Neuronal stem cell (in vitro differentiated cells): ENCODE measurements around the gene SIAE.

Source experiments
- DNase-seq: peaks from one replicate; pipeline ENCODE4 v3.0.0-alpha.2; 2013; ENCODE audit warnings: low spot score
- H2AFZ ChIP-seq: one replicate; pipeline ENCODE4 v1.6.1; 2013; ENCODE audit warnings: mild to moderate bottlenecking, low read length, inconsistent platforms
- H2AK5ac ChIP-seq: 2 replicates; pipeline ENCODE4 v1.6.1; 2013; ENCODE audit warnings: low read depth, mild to moderate bottlenecking, inconsistent platforms, low read length, moderate library complexity, mixed read lengths
- H2BK120ac ChIP-seq: 2 replicates; pipeline ENCODE4 v1.6.1; 2013; ENCODE audit warnings: low read depth, mild to moderate bottlenecking, inconsistent platforms, low read length, moderate library complexity, mixed read lengths
- H2BK12ac ChIP-seq: one replicate; pipeline ENCODE4 v1.6.1; 2013; ENCODE audit warnings: low read length, inconsistent platforms
- H2BK15ac ChIP-seq: 2 replicates; pipeline ENCODE4 v1.6.1; 2013; ENCODE audit warnings: mild to moderate bottlenecking, low read length, inconsistent platforms, mixed read lengths
- H2BK5ac ChIP-seq: one replicate; pipeline ENCODE4 v1.6.1; 2013; ENCODE audit warnings: inconsistent platforms, mild to moderate bottlenecking, low read length, moderate library complexity
- H3K14ac ChIP-seq: one replicate; pipeline ENCODE4 v1.6.1; 2013; ENCODE audit warnings: low read length, inconsistent platforms
- H3K18ac ChIP-seq: 2 replicates; pipeline ENCODE4 v1.6.1; 2013; ENCODE audit warnings: low read length, inconsistent platforms
- H3K23ac ChIP-seq: 2 replicates; pipeline ENCODE4 v1.6.1; 2013; ENCODE audit warnings: low read depth, mild to moderate bottlenecking, mixed read lengths, low read length, inconsistent platforms; ENCODE audit not compliant: poor library complexity
- H3K27ac ChIP-seq: replicated peaks from 3 replicates; pipeline ENCODE4 v1.5.1; 2013; ENCODE audit warnings: low read length, inconsistent platforms
- H3K27me3 ChIP-seq, 3 experiments: 2 replicates each; pipeline ENCODE4 v1.6.1; 2013; ENCODE audit warnings: low read length in 3 of 3, mild to moderate bottlenecking in 2 of 3, inconsistent platforms in 1 of 3, low read depth in 1 of 3, mixed read lengths in 1 of 3, moderate library complexity in 1 of 3; ENCODE audit not compliant: control insufficient read depth in 3 of 3, insufficient read depth in 3 of 3
- H3K36me3 ChIP-seq, 2 donors: replicated peaks in 1 of 2; 2 replicates each; pipeline ENCODE4 v1.6.1; 2013; ENCODE audit warnings: low read length in 2 of 2; ENCODE audit not compliant: control insufficient read depth in 2 of 2, insufficient read depth in 2 of 2
- H3K4ac ChIP-seq: 2 replicates; pipeline ENCODE4 v1.6.1; 2013; ENCODE audit warnings: inconsistent platforms, mild to moderate bottlenecking, low read length, moderate library complexity
- H3K4me1 ChIP-seq, 2 donors: 1 replicate in 1 of 2; 2 replicates in 1 of 2; pipeline ENCODE4 v1.6.1; 2013; ENCODE audit warnings: low read length in 2 of 2, low read depth in 1 of 2; ENCODE audit not compliant: control insufficient read depth in 2 of 2, insufficient read depth in 1 of 2
- H3K4me2 ChIP-seq: one replicate; pipeline ENCODE4 v1.6.1; 2013; ENCODE audit warnings: mild to moderate bottlenecking, low read length, inconsistent platforms; ENCODE audit not compliant: insufficient read depth, poor library complexity, severe bottlenecking
- H3K4me3 ChIP-seq, 2 donors: 2 replicates each; pipeline ENCODE4 v1.5.1; 2013; ENCODE audit warnings: low read length in 2 of 2, mild to moderate bottlenecking in 2 of 2, inconsistent platforms in 1 of 2, moderate library complexity in 1 of 2
- H3K79me1 ChIP-seq: one replicate; pipeline ENCODE4 v1.6.1; 2013; ENCODE audit warnings: low read depth, mild to moderate bottlenecking, inconsistent platforms, low read length, moderate library complexity
- H3K9ac ChIP-seq: one replicate; pipeline ENCODE4 v1.6.1; 2013; ENCODE audit warnings: mild to moderate bottlenecking, low read depth, low read length, inconsistent platforms; ENCODE audit not compliant: poor library complexity
- H3K9me3 ChIP-seq, 2 donors: replicated peaks in 1 of 2; 2 replicates each; pipeline versions ENCODE3 to v1.6.1; 2013; ENCODE audit warnings: low read length in 2 of 2, mild to moderate bottlenecking in 2 of 2, inconsistent platforms in 1 of 2, low read depth in 1 of 2, mixed read lengths in 1 of 2, moderate library complexity in 1 of 2; ENCODE audit not compliant: control insufficient read depth in 2 of 2, insufficient read depth in 1 of 2
- H4K8ac ChIP-seq: one replicate; pipeline ENCODE4 v1.6.1; 2013; ENCODE audit warnings: low read depth, mild to moderate bottlenecking, inconsistent platforms, low read length, moderate library complexity
- H4K91ac ChIP-seq: one replicate; pipeline ENCODE4 v1.6.1; 2013; ENCODE audit warnings: low read length, low read depth, mild to moderate bottlenecking, inconsistent platforms; ENCODE audit not compliant: poor library complexity
- WGBS, 2 donors: extraction: QIAGEN DNeasy Blood & Tissue Kit; methylation state at CpG; one replicate each; pipeline ENCODE4 v1.1.7; 2013; ENCODE audit warnings: missing lambda C conversion rate in 2 of 2, mixed read lengths in 1 of 2; ENCODE audit not compliant: insufficient read length in 2 of 2, insufficient replicate concordance in 1 of 2; ENCODE audit errors: extremely low coverage in 2 of 2; 5-methylcytosine and 5-hydroxymethylcytosine counted together

Gene SIAE

DNA sequence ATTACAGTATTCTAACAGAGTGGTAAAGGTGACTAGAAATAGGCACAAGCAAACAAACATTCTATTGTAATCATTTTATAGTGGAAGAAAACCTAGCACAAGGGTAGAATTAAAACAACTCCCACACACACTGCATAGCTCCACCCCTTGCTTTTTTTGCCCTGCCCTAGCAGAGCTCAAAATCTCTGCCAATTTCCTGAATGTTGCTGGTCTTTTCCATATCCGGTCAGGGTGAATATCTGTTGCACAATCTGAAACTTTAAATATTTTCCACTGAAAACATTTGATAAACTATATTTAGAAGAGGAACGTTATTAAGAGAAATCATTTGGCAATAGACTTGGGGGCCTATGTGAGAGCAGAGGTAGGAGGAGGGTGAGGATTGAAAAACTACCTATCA, 2.8 kb upstream of the SIAE start:
- no peak overlapping the region for H3K9ac ChIP-seq
- no peak overlapping the region for H3K18ac ChIP-seq
- H2BK15ac ChIP-seq = no peak overlapping the region
- peaks cover 0 to 2% of the 10 kb centered on the region in 2 donors for H3K4me1 ChIP-seq
- no peak overlapping the region for H3K23ac ChIP-seq
- no peak overlapping the region for H3K14ac ChIP-seq
- WGBS, 2 donors = no CpG with 5 or more reads among the region's 2 CpGs
- no peak overlapping the region for H3K4me3 ChIP-seq
- H3K4me2 ChIP-seq = no peak overlapping the region
- no peaks in the 10 kb centered on the region for H3K79me1 ChIP-seq
- peaks cover 0 to 2% of the 10 kb centered on the region in 2 donors for H3K9me3 ChIP-seq
- H2AK5ac ChIP-seq = no peak overlapping the region
- H4K91ac ChIP-seq = no peak overlapping the region
- peaks cover 0 to 3% of the 10 kb centered on the region in 2 donors for H3K36me3 ChIP-seq
- no peak overlapping the region for H3K4ac ChIP-seq
- no peak overlapping the region for H2AFZ ChIP-seq
- no peak for DNase-seq
- H2BK5ac ChIP-seq = no peak overlapping the region
- no peak overlapping the region for H2BK12ac ChIP-seq
- H3K27me3 ChIP-seq = peaks cover 0 to 14% (median 3%) of the 10 kb centered on the region in 3 experiments
- no peak overlapping the region for H3K27ac ChIP-seq
- no peak overlapping the region for H4K8ac ChIP-seq
- no peak overlapping the region for H2BK120ac ChIP-seq

DNA sequence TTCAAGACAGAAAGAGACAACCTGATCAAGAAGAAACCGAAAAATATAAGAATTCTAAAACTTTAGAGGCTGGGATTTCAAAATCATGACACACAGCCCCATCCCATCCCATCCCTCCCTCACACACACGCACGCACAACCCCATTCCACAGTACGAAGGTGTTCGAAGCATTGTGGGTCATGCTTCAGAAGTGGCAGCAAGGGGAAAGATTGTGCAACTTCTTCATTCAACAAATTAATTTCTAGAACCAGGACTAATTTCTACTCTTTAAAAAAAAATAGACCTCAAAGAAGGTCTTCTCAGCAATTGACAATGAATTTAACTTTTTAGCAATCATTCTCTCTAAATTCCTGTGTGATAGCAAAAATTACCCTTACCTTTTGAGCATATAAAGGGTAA, 1.0 kb upstream of the SIAE start:
- no peaks in the 10 kb centered on the region for H3K9me3 ChIP-seq
- H2BK15ac ChIP-seq = no peak overlapping the region
- no peak overlapping the region for H3K4ac ChIP-seq
- no peak overlapping the region for H4K8ac ChIP-seq
- peaks cover 0 to 2% of the 10 kb centered on the region in 2 donors for H3K4me1 ChIP-seq
- H3K18ac ChIP-seq = no peak overlapping the region
- no peak overlapping the region for H2AK5ac ChIP-seq
- no peak for DNase-seq
- H3K36me3 ChIP-seq = peaks cover 0 to 3% of the 10 kb centered on the region in 2 donors
- H3K9ac ChIP-seq = no peak overlapping the region
- no peaks in the 10 kb centered on the region for H3K79me1 ChIP-seq
- H2AFZ ChIP-seq = peak overlapping the region; percentile 98
- peak overlapping the region; percentile 55 for H3K4me2 ChIP-seq
- H2BK5ac ChIP-seq = no peak overlapping the region
- H4K91ac ChIP-seq = no peak overlapping the region
- H2BK120ac ChIP-seq = no peak overlapping the region
- no peak overlapping the region for H3K27ac ChIP-seq
- no peak overlapping the region for H3K14ac ChIP-seq
- H2BK12ac ChIP-seq = no peak overlapping the region
- peaks cover 0 to 20% (median 3%) of the 10 kb centered on the region in 3 experiments for H3K27me3 ChIP-seq
- peak overlapping the region; percentile 80 to 93 for H3K4me3 ChIP-seq
- WGBS, 2 donors = no CpG with 5 or more reads among the region's 5 CpGs
- no peak overlapping the region for H3K23ac ChIP-seq

GRCh38 chr11:124674168-124674517, 604 bp upstream of the SIAE start:
- H3K14ac ChIP-seq = no peak overlapping the region
- H3K18ac ChIP-seq = peak overlapping the region; percentile 74
- no peak overlapping the region for H2BK120ac ChIP-seq
- no peaks in the 10 kb centered on the region for H3K79me1 ChIP-seq
- peaks cover 0 to 20% (median 3%) of the 10 kb centered on the region in 3 experiments for H3K27me3 ChIP-seq
- H2BK15ac ChIP-seq = no peak overlapping the region
- H3K9me3 ChIP-seq = no peaks in the 10 kb centered on the region
- no peak overlapping the region for H3K23ac ChIP-seq
- H3K9ac ChIP-seq = no peak overlapping the region
- H3K36me3 ChIP-seq = peaks cover 0 to 3% of the 10 kb centered on the region in 2 donors
- H4K91ac ChIP-seq = no peak overlapping the region
- H2BK12ac ChIP-seq = no peak overlapping the region
- no peak for DNase-seq
- H3K4me1 ChIP-seq = peaks cover 0 to 2% of the 10 kb centered on the region in 2 donors
- peak overlapping the region; percentile 80 to 93 for H3K4me3 ChIP-seq
- H2AK5ac ChIP-seq = no peak overlapping the region
- no peak overlapping the region for H3K4ac ChIP-seq
- H2AFZ ChIP-seq = peak overlapping the region; percentile 98
- no peak overlapping the region for H4K8ac ChIP-seq
- no peak overlapping the region for H3K27ac ChIP-seq
- no peak overlapping the region for H2BK5ac ChIP-seq
- WGBS, 2 donors = no CpG with 5 or more reads among the region's 18 CpGs
- H3K4me2 ChIP-seq = peak overlapping the region; percentile 55

DNA sequence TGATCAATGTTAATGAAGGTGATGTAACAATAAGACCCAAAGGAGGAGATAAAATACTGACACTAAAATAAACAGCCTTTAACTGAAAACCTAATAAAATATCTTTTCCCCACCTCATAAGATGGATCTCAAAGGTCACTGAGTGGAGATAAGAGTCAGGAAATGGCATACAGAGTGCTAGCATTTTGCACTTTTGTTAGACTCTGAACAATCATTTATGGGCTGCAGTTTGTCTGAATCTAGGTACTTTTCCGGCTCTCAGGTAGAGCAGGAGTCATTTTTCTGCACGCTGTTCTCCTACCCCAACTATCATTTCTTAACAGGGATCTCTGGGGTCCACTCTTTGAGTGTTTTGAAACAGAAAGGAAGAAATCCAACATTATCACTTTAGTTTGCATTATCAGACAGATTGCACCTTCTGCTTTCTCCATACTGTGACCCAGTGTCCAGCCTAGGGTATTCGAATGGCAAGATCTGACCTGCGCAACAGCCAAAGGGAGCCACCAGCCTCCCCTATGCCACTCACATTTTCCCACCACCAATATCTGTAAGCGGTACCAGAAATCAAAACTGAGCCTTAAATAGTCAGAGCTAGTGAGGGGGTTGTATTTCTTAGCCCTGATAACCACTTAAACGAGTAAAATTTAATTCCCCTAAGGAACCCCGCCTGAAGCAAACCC, 863 bp downstream of the SIAE start:
- Histone ChIP-seq H3K4ac (no peak overlapping the region), H3K14ac (no peak overlapping the region), H4K91ac (no peak overlapping the region), H2BK12ac (no peak overlapping the region), H3K18ac (no peak overlapping the region), H3K36me3 (peaks cover 0 to 2% of the 10 kb centered on the region in 2 donors), H4K8ac (no peak overlapping the region), H2AFZ (peak overlapping the region; percentile 98), H3K9ac (no peak overlapping the region), H3K4me2 (peak overlapping the region; percentile 76), H2BK120ac (no peak overlapping the region), H3K23ac (no peak overlapping the region), H3K79me1 (no peaks in the 10 kb centered on the region), H3K9me3 (no peaks in the 10 kb centered on the region), H2AK5ac (no peak overlapping the region), H2BK5ac (no peak overlapping the region), H3K4me1 (peaks cover 0 to 2% of the 10 kb centered on the region in 2 donors), H2BK15ac (no peak overlapping the region), H3K4me3 (peak overlapping the region in 1 of 2 donors; percentile 80), H3K27me3 (peaks cover 0 to 23% (median 3%) of the 10 kb centered on the region in 3 experiments), H3K27ac (no peak overlapping the region)
- WGBS, 2 donors = no CpG with 5 or more reads among the region's 7 CpGs
- no peak for DNase-seq
